ENCODE results near the gene TRPV3.

- TF ChIP-seq EZH2 (IDR thresholded peaks at IDR 0.05) (no peak), POLR2AphosphoS5 (IDR thresholded peaks at IDR 0.05; ENCODE audit: borderline replicate concordance, low read depth, low read length) (no peak)
Observed at GRCh38 chr17:3532859-3533142, 24.8 kb downstream of the TRPV3 start.

Data from SK-N-MC (cell line).